Stomach (tissue), 9 donors: ENCODE measurements around the gene PPP3R2. TPM values are rescaled to one million over a fixed set of nuclear protein-coding genes. Genes with fewer than 3 reads are reported as not detected.
A peak's percentile ranks its signal among the peaks of the same experiment; 100 is the strongest.
"Not testable (repeated sequence)": the region's sequence is repeated elsewhere in the genome, so short reads cannot be mapped to it uniquely, and the experiment has no call there.

Experiments used
- DNase-seq, 2 donors: peaks; one replicate each; pipeline versions ENCODE4 v3.0.0 to v3.0.0-alpha.2; 2013 to 2019
- H3K27ac ChIP-seq, 5 donors: fragments of 200-600 bp in 4 of 5; sonication (generic) in 4 of 5; one replicate each; pipeline ENCODE4 v1.5.1; 2013 to 2019; ENCODE audit warnings: mild to moderate bottlenecking in 1 of 5, moderate library complexity in 1 of 5
- H3K27me3 ChIP-seq, 3 donors: fragments of 200-600 bp; sonication (generic); one replicate each; pipeline ENCODE4 v1.5.1; 2017 to 2019; ENCODE audit warnings: mixed run types in 1 of 3
- H3K36me3 ChIP-seq, 4 donors: fragments of 200-600 bp; sonication (generic); 1 replicate in 3 of 4; 2 replicates in 1 of 4; pipeline ENCODE4 v1.5.1; 2016 to 2019
- H3K4me1 ChIP-seq, 4 donors: fragments of 200-600 bp; sonication (generic); one replicate each; pipeline ENCODE4 v1.5.1; 2016 to 2019
- H3K4me3 ChIP-seq, 4 donors: fragments of 200-600 bp; sonication (generic) in 3 of 4; one replicate each; pipeline ENCODE4 v1.5.1; 2016 to 2019; ENCODE audit warnings: mild to moderate bottlenecking in 1 of 4
- H3K9me3 ChIP-seq, 4 donors: fragments of 200-600 bp; sonication (generic); one replicate each; pipeline ENCODE4 v1.5.1; 2016 to 2019
- CTCF ChIP-seq, 7 experiments: fragments of 450-650 bp in 4 of 7; fragments of 200-600 bp in 3 of 7; sonication (generic) in 3 of 7; IDR thresholded peaks; one replicate each; pipeline ENCODE4 v1.5.1; 2016 to 2019; ENCODE audit warnings: antibody characterized with exemption in 7 of 7, control low read depth in 2 of 7, mild to moderate bottlenecking in 1 of 7
- EP300 ChIP-seq: sonication (generic); formaldehyde crosslinking; IDR thresholded peaks from one replicate; pipeline ENCODE4 v1.6.1; 2017; ENCODE audit warnings: antibody characterized with exemption
- POLR2A ChIP-seq, 4 donors: fragments of 450-650 bp; IDR thresholded peaks; one replicate each; pipeline ENCODE4 v1.6.1; 2016; ENCODE audit warnings: antibody characterized with exemption in 4 of 4, control low read depth in 2 of 4, mild to moderate bottlenecking in 1 of 4, moderate library complexity in 1 of 4
- POLR2AphosphoS5 ChIP-seq, 3 donors: sonication (generic); formaldehyde crosslinking; IDR thresholded peaks; one replicate each; pipeline ENCODE4 v1.6.1; 2016; ENCODE audit warnings: antibody characterized with exemption in 3 of 3
- whole genome bisulfite sequencing, 5 donors: extraction: QIAGEN DNeasy Blood & Tissue Kit in 3 of 5; methylation state at CpG; one replicate each; pipeline versions ENCODE4 v1.1.5 to v1.1.7; 2013 to 2018; 5-methylcytosine and 5-hydroxymethylcytosine counted together
- intact Hi-C: fragments of 100-400 bp; cut with DNase I; formaldehyde crosslinking; loops from one replicate; pipeline ENCODE4 v1.15.1; 2023; ENCODE audit warnings: low total_unique reads
- polyA plus RNA-seq, 3 donors: library from polyadenylated mRNA; stranded (reverse); fragments of 200-250 nt; gene quantifications; one replicate each; pipeline ENCODE4 v1.2.3, GENCODE V29; 2013
- total RNA-seq, 5 donors: library from RNA; depleted of rRNA; stranded (reverse); fragments of >200 nt; gene quantifications; one replicate each; pipeline versions ENCODE4 v1.1.0 to v1.2.3, GENCODE V29; 2014 to 2016
- donor health status: healthy with polysubstance abuse.
- donor health status: Bipolar disorder and iron deficiency.
- donor health status: healthy.

Gene PPP3R2
- total and polyA plus RNA-seq, 8 donors: not detected

- H3K4me3 ChIP-seq: no peak overlapping the region
- H3K27ac ChIP-seq: no peak overlapping the region
- TF ChIP-seq POLR2A (IDR thresholded peaks at IDR 0.05) (no peak), POLR2AphosphoS5 (IDR thresholded peaks at IDR 0.05) (no peak), EP300 (no peak), CTCF (IDR thresholded peaks at IDR 0.05) (no peak)
- DNase-seq: no peak
- no peaks in the 10 kb centered on the region for H3K4me1 ChIP-seq
- H3K9me3 ChIP-seq: no peaks in the 10 kb centered on the region
- intact Hi-C loops: no loop called here
- H3K36me3 ChIP-seq: peaks cover 13 to 99% (median 93%) of the 10 kb centered on the region in 4 donors
- no peaks in the 10 kb centered on the region for H3K27me3 ChIP-seq
Measured at GRCh38 chr9:101564252-101564651, 30.5 kb downstream of the PPP3R2 start.

GRCh38 chr9:101562966-101563365 lies 31.8 kb downstream of the PPP3R2 start:
- no peak overlapping the region for H3K27ac ChIP-seq
- H3K27me3 ChIP-seq: no peaks in the 10 kb centered on the region
- WGBS, 5 donors: 94 to 100% (median 97%) methylated on average over 1 of the region's 1 CpG
- intact Hi-C loops: no loop called here
- H3K4me3 ChIP-seq: no peak overlapping the region
- no peaks in the 10 kb centered on the region for H3K4me1 ChIP-seq
- peaks cover 13 to 100% (median 98%) of the 10 kb centered on the region in 4 donors for H3K36me3 ChIP-seq
- peaks cover 0 to 3% (median 0%) of the 10 kb centered on the region in 4 donors for H3K9me3 ChIP-seq
- DNase-seq: no peak
- TF ChIP-seq POLR2AphosphoS5 (IDR thresholded peaks at IDR 0.05): no peak
- no peak for TF ChIP-seq EP300
- TF ChIP-seq CTCF (IDR thresholded peaks at IDR 0.05): no peak
- no peak for TF ChIP-seq POLR2A (IDR thresholded peaks at IDR 0.05)

GRCh38 chr9:101561740-101562139 lies 33.0 kb downstream of the PPP3R2 start:
- Histone ChIP-seq H3K4me1 (no peaks in the 10 kb centered on the region), H3K9me3 (peaks cover 0 to 4% (median 0%) of the 10 kb centered on the region in 4 donors), H3K27ac (no peak overlapping the region), H3K36me3 (peaks cover 13 to 100% (median 99%) of the 10 kb centered on the region in 4 donors), H3K4me3 (no peak overlapping the region), H3K27me3 (no peaks in the 10 kb centered on the region)
- DNase-seq: no peak
- WGBS, 5 donors: 82 to 100% (median 91%) methylated on average over 1 of the region's 1 CpG
- TF ChIP-seq CTCF (IDR thresholded peaks at IDR 0.05): no peak
- TF ChIP-seq POLR2AphosphoS5 (IDR thresholded peaks at IDR 0.05): no peak
- TF ChIP-seq EP300: no peak
- TF ChIP-seq POLR2A (IDR thresholded peaks at IDR 0.05): no peak
- intact Hi-C loops: no loop called here

GRCh38 chr9:101549472-101550098 lies 45.2 kb downstream of the PPP3R2 start:
- H3K27ac ChIP-seq, H3K9me3 ChIP-seq, intact Hi-C loops, H3K4me1 ChIP-seq, DNase-seq, H3K27me3 ChIP-seq, H3K4me3 ChIP-seq: not testable (repeated sequence)
- 74 to 89% (median 79%) methylated on average over 17 to 18 of the region's 18 CpGs for WGBS, 5 donors
- peak in 2 of 7 experiments; percentile 5 to 12 for TF ChIP-seq CTCF (IDR thresholded peaks at IDR 0.05)
- H3K36me3 ChIP-seq: peaks cover 63 to 100% (median 99%) of the 10 kb centered on the region in 4 donors
